Limb (tissue), 2 donors: ENCODE data around the gene SETDB2.
A peak's percentile ranks its signal among the peaks of the same experiment; 100 is the strongest.
"Not testable (repeated sequence)": the region's sequence is repeated elsewhere in the genome, so short reads cannot be mapped to it uniquely, and the experiment has no call there.

Source experiments
- DNase-seq, 2 donors: peaks; one replicate each; pipeline ENCODE4 v3.0.0-alpha.2; 2016; ENCODE audit errors: extremely low spot score in 2 of 2

Gene SETDB2

DNA sequence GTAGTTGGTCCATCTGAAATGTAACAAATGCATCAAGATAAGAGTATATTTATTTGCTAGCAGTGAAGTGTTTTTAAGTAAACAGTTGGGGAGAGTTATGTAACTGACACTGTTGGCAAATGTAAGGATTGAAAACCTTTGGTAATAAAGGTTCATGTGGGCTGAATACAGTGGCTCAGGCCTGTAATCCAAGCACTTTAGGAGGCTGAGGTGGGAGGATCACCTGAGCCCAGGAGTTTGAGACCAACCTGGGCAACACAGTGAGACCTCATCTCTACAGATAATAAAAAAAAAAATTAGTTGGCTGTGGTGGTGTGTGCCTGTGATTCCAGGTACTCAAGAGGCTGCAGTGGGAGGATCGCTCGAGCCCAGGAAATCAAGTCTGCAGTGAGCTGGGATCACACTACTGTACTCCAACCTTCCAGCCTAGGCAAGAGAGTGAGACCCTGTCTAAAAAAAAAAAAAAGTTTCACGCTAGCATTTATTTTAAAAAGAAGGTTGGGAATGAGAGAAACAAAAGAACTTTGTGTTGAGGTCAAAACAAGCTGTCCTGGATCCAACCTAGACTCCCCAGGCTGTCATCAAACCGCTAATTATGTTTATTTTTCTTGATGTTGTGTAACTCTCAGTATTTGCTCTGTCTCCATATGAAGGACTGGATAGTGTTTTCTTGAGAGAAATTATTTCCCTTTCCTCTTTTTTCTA, 20.7 kb downstream of the SETDB2 start:
- no peak for DNase-seq

DNA sequence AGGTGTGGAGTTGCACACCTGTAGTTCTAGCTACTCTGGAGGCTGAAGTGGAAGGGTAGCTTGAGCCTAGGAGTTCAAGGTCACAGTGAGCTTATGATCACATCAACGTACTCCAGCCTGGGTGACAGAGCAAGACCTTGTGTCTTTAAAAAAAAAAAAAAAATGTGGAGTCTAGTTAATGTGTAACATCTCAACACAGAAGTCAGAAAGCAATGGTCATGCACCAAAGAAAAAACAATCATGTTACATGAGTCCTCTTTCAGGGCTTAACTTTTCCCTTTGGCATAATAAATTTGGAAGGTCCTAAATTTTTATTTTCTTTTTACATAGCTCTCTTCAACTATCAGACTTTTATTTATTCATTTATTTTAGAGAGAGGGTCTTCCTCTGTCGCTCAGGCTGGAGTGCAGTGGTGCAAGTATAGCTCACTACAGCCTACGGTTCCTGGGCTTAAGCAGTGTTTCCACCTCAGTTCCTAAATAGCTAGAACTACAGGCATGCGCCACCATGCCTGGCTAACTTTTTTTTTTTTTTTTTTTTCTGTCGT, 22.3 kb downstream of the SETDB2 start:
- no peak for DNase-seq

DNA sequence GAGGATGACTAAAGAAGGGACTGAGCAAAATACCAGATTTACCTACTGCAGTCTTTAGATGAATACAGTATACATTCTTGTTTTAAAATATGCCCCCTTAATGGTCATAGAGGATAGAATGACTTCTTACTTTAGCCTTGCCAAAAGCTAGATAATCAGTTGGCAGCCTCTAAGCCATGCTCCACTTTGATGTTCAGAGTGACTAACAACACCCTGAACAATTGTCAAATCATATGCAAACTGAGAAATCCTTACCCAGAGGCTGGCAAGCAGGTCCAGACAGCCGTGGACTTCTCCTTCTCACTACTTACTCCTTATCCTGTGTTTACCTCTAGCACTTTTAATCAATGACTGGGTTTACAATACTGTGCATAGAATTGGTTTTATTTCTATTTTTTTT, 28.1 kb downstream of the SETDB2 start:
- no peak for DNase-seq

DNA sequence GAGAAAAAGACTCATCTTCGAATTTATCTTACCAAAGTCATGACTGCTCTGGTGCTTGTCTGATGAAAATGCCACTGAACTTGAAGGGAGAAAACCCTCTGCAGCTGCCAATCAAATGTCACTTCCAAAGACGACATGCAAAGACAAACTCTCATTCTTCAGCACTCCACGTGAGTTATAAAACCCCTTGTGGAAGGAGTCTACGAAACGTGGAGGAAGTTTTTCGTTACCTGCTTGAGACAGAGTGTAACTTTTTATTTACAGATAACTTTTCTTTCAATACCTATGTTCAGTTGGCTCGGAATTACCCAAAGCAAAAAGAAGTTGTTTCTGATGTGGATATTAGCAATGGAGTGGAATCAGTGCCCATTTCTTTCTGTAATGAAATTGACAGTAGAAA, 32.5 kb downstream of the SETDB2 start:
- no peak for DNase-seq

DNA sequence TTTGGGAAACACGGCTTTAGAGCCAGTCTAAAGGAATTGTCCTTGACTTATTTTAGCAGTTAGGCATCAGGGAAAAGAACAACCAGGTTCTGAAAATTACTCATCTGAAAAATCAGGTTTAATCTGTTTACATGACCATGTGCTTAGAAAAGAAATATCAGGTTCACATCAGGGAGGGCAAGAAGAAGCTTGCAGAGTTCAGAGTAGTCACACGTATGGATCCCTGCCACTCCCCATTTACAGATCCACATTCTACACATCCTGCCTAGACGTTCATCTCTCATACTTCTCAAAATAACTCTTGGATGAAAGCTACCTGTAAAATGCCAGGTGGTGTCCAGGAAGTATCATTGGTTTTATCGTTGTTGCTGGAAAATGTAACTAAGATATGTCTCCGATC, 37.7 kb downstream of the SETDB2 start:
- DNase-seq, result no peak

DNA sequence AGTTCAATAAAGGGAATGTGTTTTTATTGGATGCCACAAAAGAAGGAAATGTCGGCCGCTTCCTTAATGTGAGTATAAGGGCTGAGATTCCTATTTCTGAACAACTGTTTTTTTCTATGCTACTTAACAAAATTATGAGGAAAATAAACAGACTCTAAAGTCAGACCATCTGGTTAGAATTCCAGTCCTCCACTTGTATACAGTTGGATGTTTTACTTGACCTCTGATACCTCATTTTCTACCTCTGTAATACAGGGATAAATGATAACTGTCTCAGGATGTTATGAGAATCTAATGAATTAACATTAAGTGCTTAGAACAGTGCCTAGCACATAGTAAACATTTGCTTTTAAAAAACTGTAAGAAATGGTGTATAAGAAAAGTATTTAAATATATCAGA, 44.5 kb downstream of the SETDB2 start:
- DNase-seq, result no peak

DNA sequence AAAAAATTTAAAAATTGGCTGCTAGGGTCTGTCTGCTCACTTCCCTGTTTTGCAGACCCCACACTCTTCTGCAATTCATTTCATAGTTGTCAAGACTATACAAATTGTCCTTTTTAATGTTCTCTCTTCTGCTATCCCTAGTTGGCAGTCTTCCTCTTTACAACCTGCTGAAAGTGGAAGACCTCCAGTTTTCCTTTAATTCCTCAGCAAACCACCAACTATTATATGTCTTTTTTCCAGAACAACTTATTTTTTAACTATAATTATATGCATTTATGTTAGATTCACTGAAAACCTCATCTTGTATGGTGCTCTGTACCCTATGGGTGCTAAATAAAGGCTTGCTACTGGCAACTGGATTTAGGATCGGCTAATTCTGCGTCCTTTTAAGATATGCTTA, 50.6 kb downstream of the SETDB2 start:
- no peak for DNase-seq

DNA sequence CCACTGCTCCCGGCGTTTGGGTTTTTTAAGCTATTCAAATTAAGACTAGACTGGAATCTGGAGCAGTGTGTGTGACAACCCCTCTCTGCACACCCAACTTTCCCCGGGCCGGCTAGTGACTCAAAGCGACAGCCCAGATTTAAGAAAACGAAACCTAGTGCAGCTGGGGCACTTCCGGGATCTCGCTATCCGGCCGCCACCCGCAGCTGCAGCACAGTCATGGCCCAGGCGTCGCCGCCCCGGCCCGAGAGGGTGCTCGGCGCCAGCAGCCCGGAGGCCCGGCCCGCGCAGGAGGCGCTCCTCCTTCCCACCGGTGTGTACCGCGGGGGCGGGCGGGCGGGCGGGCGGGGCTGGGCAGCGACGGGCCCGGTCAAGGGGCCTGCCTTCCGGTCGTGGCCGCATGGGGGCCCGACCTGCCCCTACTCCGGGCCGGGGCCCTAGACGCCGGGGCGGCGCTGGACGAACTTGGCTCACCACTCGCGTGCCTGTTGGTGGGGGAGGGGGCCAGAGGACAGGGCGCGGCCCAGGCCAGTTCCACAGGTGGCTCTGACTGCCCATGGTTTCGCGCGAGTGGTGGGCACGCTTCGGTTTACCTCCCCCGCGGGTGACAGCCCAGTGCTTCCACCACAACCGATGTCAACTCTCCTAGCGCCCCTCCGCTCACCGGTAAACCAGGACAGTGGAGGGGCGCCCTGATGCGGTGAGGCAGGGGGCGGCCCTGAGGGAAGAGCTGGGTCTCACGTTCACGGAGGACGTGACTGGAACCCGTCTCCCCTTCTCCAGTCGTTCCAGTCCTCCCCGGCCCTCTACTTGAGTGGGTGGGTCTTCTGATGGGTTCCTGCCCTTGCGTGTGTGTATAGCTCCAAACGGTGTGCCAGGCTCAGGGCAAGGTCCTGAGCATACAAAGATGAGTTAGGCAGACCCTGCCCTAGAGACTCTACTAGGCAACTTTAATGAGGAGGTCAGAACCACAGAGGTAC, 52.0 kb downstream of the SETDB2 start, which contains the start of gene PHF11:
PHF11 (plus strand) TSS at position 171 of the 980 bp plus-strand sequence; CDS start at position 220, 49 bp downstream.
- peak; percentile 62 to 76 for DNase-seq

DNA sequence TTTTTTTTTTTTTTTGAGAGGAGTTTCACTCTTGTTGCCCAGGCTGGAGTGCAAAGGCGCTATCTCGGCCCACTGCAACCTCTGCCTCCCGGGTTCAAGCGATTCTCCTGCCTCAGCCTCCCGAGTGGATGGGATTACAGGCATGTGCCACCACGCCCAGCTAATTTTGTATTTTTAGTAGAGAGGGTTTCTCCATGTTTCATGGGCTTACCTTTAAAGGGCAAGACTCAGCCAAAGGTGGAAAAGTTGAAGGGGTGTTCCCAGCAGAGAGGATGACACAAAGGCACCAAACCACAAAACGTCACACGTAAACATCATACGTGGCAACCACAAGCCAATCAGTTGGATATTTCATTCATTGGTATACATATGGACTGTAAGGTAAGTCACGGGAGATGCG, 52.8 kb downstream of the SETDB2 start:
- DNase-seq, result not testable (repeated sequence)

DNA sequence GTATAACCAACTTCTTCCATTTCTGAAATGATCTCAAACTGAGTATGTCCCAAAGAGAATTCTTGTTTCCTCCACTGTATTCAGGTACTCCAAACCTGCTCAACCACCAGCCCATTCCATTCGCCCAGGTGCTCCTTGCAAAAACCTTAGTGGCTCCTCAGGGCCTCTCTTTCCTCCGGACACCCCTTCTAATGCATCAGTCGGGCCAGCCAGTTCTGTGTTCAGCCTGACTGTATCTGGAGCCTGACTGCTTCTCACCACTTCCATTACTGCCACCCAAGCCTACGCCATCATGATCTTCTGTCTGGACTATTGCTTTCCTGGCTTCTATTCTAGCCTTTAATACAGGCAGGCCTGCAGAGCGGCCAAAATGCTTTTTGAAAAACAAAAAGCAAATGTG, 53.2 kb downstream of the SETDB2 start:
- DNase-seq, result no peak

DNA sequence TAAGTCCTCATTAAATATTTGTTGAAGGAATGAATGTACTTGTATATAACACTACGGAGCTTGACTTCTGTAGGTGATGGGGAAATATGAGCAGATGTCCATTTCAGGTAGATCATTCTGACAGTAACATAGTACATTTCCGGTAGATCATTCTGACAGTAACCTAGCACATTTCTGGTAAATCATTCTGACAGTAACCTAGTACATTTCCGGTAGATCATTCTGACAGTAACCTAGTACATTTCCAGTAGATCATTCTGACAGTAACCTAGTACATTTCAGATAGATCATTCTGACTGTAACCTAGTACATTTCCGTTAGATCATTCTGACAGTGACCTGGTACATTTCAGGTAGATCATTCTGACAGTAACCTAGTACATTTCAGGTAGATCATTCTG, 54.1 kb downstream of the SETDB2 start:
- DNase-seq, result no peak

DNA sequence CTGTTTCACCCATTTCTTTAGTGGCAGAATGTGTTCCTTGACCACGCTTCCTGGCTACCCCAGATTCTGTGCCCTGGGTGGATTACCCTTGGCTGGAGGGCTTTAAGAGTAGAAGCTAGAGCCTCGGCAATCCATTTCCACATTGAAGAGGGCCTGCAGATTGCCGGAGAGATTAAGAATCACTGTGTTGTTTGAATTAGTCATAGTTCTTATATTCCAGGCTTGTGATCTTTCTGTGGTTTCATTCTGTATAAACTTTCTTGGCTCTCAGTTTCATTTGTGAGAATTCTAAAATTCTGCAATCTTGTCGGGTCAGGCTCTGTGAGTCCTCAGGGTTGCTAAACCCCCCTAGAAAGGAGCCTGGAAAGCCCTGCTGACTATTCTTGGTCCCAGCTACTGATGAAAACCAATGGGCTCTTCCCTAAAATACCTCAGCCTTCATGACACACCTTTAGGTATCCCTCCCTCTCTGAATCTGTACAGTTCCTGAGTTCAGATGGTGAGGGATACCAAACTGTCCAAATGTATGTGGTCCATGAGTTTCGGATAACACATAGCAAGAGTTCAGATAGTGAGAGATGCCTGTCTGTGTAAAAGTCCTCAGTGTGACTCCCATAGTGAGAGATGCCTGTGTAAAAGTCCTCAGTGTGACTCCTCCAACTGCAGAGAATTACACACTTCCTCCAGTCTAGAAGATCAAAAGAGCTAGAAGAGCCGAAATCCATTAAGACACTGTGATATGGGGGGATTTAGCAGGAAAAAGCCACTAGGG, 56.0 kb downstream of the SETDB2 start:
- no peak for DNase-seq

DNA sequence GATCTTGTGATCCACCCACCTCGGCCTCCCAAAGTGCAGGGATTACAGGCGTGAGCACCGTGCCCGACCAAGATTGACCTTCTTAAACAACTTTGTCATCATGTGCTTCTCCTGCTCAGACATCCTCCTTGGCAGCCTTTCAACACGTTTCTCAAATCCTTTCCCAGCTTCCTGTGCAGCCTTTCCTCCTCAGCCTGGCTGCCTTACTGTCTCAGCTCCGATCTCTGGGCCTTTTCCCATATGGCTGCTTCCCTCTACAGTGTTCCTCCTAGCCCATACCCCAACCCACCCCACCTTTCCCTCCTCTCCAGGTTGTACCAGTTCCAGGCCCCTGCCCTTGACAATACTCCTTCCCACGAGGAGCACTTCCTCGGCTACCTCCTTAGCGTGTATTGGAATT, 58.9 kb downstream of the SETDB2 start:
- DNase-seq, result no peak

DNA sequence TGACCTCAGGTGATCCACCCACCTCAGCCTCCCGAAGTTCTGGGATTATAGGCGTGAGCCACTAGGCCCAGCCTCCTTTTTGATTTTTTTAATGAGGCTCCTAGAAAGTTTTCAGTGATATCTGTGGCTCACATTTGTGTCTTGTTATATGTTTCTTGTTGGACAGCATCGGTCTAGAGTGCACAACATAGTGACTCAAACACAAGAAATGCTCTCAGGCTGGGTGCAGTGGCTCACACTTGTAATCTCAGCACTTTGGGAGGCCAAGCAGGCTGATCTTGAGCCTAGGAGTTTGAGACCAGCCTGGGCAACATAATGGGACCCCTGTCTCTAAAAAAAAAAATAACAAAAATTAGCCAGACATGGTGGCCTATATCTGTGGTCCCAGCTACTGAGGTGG, 59.9 kb downstream of the SETDB2 start:
- no peak for DNase-seq

DNA sequence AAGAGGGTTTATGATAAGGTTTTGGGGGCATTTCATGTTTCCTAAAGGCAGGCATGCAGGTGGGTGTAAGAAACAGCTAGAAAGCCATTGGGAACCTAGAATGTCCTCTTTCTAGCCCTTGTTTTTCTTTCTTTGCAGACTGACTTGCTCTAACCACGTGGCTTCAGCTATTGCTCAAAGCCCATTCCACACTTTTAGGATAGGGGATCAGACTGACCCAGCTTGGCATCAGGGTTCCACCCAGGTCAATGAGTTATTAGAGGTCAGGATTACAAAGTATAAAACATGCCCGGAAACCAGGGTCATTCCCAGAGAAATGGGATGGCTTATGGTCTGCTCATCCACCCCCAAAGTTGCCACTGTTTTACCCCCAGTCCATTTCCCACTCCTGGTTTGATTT, 68.5 kb downstream of the SETDB2 start:
- DNase-seq, result no peak

DNA sequence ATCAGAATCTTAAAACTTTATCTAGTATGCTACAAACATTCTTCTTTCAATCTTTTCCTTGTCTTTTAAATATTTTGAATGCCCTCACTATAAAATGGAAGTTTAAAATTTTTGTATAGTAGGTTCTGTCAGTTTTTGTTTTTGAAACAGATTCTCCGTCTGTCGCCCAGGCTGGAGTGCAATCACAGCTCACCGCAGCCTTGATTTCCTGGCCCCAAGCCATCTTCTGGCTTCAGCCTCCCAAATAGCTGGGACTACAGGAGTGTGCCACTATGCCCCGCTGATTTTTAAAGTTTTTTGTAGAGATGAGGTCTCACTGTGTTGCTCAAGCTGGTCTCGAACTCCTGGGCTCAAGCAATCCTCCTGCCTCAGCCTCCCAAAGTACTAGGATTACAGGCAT, 72.4 kb downstream of the SETDB2 start:
- no peak for DNase-seq

DNA sequence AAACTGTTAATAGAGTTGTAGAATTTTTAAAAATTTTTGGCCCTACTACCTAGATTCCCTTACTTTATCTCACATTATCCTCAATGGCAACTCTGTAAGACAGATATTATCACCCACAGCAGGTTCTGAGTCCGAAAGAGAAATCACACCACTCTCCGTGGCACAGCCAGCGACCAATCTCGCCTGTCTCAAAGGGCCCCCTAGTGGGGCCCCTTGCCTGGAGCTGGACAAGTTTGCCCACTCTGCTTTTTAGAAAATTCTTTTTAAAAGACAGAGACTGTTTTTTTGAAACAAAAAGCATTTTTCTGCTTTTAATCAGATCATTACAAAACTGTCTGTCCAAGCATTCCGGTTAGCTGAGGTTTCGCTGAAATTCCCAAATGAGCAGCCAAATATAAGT, 73.4 kb downstream of the SETDB2 start:
- no peak for DNase-seq

DNA sequence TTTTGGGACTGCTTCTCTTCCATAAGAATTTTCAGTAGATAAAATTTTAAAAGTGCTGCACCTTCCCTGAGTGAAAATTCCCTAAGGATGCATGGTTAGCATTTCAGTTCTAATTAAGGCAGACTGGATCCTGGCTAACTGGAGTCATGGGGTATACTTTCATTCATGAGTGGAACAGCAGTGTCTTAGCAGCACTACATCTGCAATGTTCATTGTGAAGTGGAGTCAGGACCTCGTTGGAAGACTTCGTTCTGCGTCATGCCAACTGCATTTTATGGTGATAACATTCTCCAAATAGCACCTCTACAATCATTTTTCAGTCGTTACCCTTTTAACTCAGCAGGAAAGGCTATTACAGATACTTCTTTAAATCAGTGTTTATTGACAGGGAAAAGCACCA, 77.2 kb downstream of the SETDB2 start:
- DNase-seq, result no peak

DNA sequence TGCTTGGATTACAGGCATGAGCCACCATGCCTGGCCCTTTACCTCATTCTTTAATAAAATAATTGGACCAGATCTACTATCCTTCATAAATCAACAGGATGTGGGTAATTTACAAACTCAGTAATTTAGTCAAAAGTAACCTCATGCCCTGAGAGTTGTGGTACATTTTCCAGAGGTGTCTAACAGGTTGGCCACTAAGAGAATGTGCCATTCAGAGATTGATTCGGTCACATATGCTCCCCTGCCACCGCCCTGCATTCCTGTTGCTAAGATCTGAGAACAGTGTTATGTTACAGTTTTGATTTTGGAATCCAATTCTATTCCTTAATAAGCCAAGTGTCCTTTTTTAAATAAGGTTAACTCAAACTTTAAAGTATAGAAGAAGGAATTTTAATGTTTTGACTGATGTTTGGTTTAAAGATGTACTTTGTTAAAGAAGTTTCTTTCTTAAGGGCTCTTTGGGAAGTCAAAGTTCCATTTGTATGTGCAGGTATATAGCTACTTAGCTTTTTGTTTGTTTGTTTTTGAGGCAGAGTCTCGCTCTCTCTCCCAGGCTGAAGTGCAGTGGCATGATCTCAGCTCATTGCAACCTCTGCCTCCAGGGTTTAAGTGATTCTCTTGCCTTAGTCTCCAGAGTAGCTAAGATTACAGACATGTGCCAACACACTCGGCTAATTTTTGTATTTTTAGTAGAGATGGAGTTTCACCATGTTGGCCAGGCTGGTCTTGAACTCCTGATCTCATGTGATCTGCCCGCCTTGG, 80.8 kb downstream of the SETDB2 start:
- DNase-seq, result no peak

DNA sequence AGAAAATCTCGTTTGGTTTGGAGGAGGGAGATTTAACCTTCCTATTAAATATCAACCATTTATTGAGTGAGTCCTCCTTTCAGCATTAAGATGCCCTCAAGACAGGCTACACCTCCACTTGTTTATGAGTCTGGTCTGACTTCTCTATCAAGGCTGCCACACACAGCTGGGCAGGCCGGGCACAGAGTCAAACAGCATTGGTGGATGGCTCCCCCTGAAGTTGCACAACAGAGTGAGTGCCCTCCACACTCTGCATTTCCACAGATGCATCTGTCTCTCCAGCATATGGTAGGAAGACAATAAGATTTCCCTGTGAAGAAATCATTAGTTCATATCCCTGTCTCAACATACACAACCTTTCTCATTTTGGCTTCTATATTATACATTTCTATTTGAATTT, 83.0 kb downstream of the SETDB2 start:
- DNase-seq, result no peak

DNA sequence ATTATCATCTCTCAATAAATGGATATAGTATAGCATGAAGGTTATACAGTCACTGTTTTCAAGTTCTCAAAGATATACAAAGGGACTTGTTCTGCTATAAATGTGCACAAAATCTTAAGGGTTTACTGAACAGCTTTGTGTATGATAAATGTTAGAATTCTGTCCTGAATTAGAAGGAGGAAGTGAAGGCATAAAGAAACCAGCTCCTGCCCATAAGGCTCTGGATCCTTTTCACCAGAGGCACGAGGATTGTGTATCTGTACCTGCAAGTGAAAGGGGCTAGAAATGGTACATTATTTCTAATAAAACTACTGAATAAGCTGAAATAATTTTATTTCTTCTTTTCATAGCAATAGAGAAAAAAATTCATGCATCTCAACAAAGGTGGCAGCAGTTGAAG, 84.1 kb downstream of the SETDB2 start:
- DNase-seq, result no peak
